ENCODE data around the gene SLC35E1.
"Not testable (repeated sequence)": the region's sequence is repeated elsewhere in the genome, so short reads cannot be mapped to it uniquely, and the experiment has no call there.

Gene SLC35E1

GRCh38 chr19:16581145-16581970, 9.1 kb upstream of the SLC35E1 start:
- DNase-seq, result no peak

- no peak for DNase-seq
Measured at GRCh38 chr19:16579381-16579780, 7.2 kb upstream of the SLC35E1 start.

GRCh38 chr19:16577531-16577985, 5.3 kb upstream of the SLC35E1 start:
- DNase-seq, result no peak

- DNase-seq, result no peak
Measured at GRCh38 chr19:16576690-16577530, 4.7 kb upstream of the SLC35E1 start.

- DNase-seq, result no peak
Measured at GRCh38 chr19:16575861-16576689, 3.9 kb upstream of the SLC35E1 start.

- DNase-seq, result no peak
Measured at GRCh38 chr19:16575282-16575681, 3.1 kb upstream of the SLC35E1 start.

GRCh38 chr19:16573925-16574324, 1.7 kb upstream of the SLC35E1 start:
- no peak for DNase-seq

- DNase-seq, result no peak
Measured at GRCh38 chr19:16573296-16573695, 1.1 kb upstream of the SLC35E1 start.

GRCh38 chr19:16571822-16572331, 338 bp downstream of the SLC35E1 start:
- peak; percentile 58 for DNase-seq

- no peak for DNase-seq
Measured at GRCh38 chr19:16571283-16571682, 932 bp downstream of the SLC35E1 start.

GRCh38 chr19:16569609-16570320, 2.5 kb downstream of the SLC35E1 start:
- no peak for DNase-seq

GRCh38 chr19:16566702-16567101, 5.5 kb downstream of the SLC35E1 start:
- no peak for DNase-seq

- peak; percentile 71 for DNase-seq
Measured at GRCh38 chr19:16566161-16566560, 6.1 kb downstream of the SLC35E1 start.

GRCh38 chr19:16564842-16565241, 7.4 kb downstream of the SLC35E1 start:
- DNase-seq, result no peak

- no peak for DNase-seq
Measured at GRCh38 chr19:16562608-16563025, 9.6 kb downstream of the SLC35E1 start.

GRCh38 chr19:16561382-16561781, 10.8 kb downstream of the SLC35E1 start:
- DNase-seq, result no peak

- DNase-seq, result no peak
Measured at GRCh38 chr19:16559780-16560276, 12.4 kb downstream of the SLC35E1 start.

GRCh38 chr19:16554776-16555175, 17.4 kb downstream of the SLC35E1 start:
- no peak for DNase-seq

- DNase-seq, result not testable (repeated sequence)
Measured at GRCh38 chr19:16551902-16552301, 20.3 kb downstream of the SLC35E1 start.

GRCh38 chr19:16548956-16549355, 23.3 kb downstream of the SLC35E1 start:
- DNase-seq, result no peak

GRCh38 chr19:16544473-16545231, 27.6 kb downstream of the SLC35E1 start:
- no peak for DNase-seq
